ENCODE results near the gene CCDC152. TPM values are rescaled to one million over a fixed set of nuclear protein-coding genes. Genes with fewer than 3 reads are reported as not detected.

CCDC152 gene
- total RNA-seq, 2 donors from 2014 or later: 0.81 to 4.7 TPM

DNA sequence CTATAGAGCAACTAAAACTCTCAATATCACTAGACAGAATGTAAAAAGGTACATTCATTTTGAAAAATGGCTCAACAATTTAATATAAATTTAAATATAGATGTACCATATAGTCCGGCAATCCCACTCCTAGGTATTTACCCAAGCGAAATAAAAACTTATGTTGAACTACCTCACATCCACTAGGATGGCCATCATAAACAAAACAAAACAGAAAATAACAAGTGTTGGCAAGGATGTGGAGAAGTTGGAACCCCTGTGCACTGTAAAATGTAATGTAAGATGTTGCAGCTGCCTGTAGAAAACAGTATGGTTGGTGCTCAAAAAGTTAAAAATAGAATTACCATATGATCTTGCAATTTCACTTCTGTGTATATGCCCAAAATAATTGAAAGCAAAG, 91.9 kb downstream of the CCDC152 start:
- no peaks in the 10 kb centered on the region for H3K9me3 ChIP-seq
- H3K27ac ChIP-seq: no peak overlapping the region
- H3K27me3 ChIP-seq (replicated peaks; ENCODE audit: insufficient read depth): no peaks in the 10 kb centered on the region
- DNase-seq (ENCODE audit: low spot score) (no peak), ATAC-seq (ENCODE audit: insufficient number of reproducible peaks, low FRiP score, low read depth) (no peak)
- H3K36me3 ChIP-seq: no peaks in the 10 kb centered on the region
- TF ChIP-seq, protein P1, sequence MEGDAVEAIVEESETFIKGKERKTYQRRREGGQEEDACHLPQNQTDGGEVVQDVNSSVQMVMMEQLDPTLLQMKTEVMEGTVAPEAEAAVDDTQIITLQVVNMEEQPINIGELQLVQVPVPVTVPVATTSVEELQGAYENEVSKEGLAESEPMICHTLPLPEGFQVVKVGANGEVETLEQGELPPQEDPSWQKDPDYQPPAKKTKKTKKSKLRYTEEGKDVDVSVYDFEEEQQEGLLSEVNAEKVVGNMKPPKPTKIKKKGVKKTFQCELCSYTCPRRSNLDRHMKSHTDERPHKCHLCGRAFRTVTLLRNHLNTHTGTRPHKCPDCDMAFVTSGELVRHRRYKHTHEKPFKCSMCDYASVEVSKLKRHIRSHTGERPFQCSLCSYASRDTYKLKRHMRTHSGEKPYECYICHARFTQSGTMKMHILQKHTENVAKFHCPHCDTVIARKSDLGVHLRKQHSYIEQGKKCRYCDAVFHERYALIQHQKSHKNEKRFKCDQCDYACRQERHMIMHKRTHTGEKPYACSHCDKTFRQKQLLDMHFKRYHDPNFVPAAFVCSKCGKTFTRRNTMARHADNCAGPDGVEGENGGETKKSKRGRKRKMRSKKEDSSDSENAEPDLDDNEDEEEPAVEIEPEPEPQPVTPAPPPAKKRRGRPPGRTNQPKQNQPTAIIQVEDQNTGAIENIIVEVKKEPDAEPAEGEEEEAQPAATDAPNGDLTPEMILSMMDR (IDR thresholded peaks at IDR 0.05): no peak
- H3K4me1 ChIP-seq (ENCODE audit: control insufficient read depth in 1 of 2, low read depth in 2 of 2): peaks cover 0 to 3% of the 10 kb centered on the region in 2 donors
- no peak overlapping the region for H3K4me3 ChIP-seq

GRCh38 chr5:42851481-42851880, 94.9 kb downstream of the CCDC152 start:
- Histone ChIP-seq H3K27me3 (replicated peaks; ENCODE audit: insufficient read depth) (no peaks in the 10 kb centered on the region), H3K4me1 (ENCODE audit: control insufficient read depth in 1 of 2, low read depth in 2 of 2) (no peaks in the 10 kb centered on the region), H3K36me3 (no peaks in the 10 kb centered on the region), H3K4me3 (no peak overlapping the region), H3K9me3 (no peaks in the 10 kb centered on the region), H3K27ac (no peak overlapping the region)
- TF ChIP-seq, protein P1 (IDR thresholded peaks at IDR 0.05): no peak
- ATAC-seq (ENCODE audit: insufficient number of reproducible peaks, low FRiP score, low read depth) (no peak), DNase-seq (ENCODE audit: low spot score) (no peak)

Other genes starting within 250 kb of the CCDC152 start
- 100 to 1,000 TPM; 302 to 392 TPM for gene SELENOP, start 55.1 kb downstream of the CCDC152 start, total RNA-seq

Data from thoracic aorta (tissue), 2 donors.